GM13976 (cell line): Measurements from ENCODE around the gene MMP15.

Experiments
- DNase-seq: peaks from one replicate; pipeline ENCODE4 v3.0.0; 2012; ENCODE audit warnings: low spot score
- in situ Hi-C: fragments of 300-500 bp; cut with MboI; formaldehyde crosslinking; loops from one replicate; pipeline ENCODE4 v1.12.0; 2022; ENCODE audit warnings: low sequenced_read_pairs, mixed read lengths, inconsistent platforms; ENCODE audit not compliant: unreplicated experiment
- TF ChIP-seq, protein P1 (sequence below): IDR thresholded peaks from 2 replicates; pipeline ENCODE4 v1.5.1; 2012; ENCODE audit warnings: borderline replicate concordance, mild to moderate bottlenecking; ENCODE audit not compliant: insufficient read depth; ENCODE audit errors: extremely low read depth, missing control alignments, control extremely low read depth

MMP15 gene

GRCh38 chr16:58027916-58028455, 2.4 kb downstream of the MMP15 start:
- DNase-seq, result no peak
- in situ Hi-C loops, result no loop called here
- TF ChIP-seq, protein P1, sequence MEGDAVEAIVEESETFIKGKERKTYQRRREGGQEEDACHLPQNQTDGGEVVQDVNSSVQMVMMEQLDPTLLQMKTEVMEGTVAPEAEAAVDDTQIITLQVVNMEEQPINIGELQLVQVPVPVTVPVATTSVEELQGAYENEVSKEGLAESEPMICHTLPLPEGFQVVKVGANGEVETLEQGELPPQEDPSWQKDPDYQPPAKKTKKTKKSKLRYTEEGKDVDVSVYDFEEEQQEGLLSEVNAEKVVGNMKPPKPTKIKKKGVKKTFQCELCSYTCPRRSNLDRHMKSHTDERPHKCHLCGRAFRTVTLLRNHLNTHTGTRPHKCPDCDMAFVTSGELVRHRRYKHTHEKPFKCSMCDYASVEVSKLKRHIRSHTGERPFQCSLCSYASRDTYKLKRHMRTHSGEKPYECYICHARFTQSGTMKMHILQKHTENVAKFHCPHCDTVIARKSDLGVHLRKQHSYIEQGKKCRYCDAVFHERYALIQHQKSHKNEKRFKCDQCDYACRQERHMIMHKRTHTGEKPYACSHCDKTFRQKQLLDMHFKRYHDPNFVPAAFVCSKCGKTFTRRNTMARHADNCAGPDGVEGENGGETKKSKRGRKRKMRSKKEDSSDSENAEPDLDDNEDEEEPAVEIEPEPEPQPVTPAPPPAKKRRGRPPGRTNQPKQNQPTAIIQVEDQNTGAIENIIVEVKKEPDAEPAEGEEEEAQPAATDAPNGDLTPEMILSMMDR, result no peak

GRCh38 chr16:58028541-58029070, 3.1 kb downstream of the MMP15 start:
- no peak for DNase-seq
- TF ChIP-seq, protein P1, result no peak
- in situ Hi-C loops, result no loop called here

- in situ Hi-C loops, result no loop called here
- no peak for DNase-seq
- TF ChIP-seq, protein P1, result no peak
Observed at GRCh38 chr16:58029410-58029809, 3.9 kb downstream of the MMP15 start.

DNA sequence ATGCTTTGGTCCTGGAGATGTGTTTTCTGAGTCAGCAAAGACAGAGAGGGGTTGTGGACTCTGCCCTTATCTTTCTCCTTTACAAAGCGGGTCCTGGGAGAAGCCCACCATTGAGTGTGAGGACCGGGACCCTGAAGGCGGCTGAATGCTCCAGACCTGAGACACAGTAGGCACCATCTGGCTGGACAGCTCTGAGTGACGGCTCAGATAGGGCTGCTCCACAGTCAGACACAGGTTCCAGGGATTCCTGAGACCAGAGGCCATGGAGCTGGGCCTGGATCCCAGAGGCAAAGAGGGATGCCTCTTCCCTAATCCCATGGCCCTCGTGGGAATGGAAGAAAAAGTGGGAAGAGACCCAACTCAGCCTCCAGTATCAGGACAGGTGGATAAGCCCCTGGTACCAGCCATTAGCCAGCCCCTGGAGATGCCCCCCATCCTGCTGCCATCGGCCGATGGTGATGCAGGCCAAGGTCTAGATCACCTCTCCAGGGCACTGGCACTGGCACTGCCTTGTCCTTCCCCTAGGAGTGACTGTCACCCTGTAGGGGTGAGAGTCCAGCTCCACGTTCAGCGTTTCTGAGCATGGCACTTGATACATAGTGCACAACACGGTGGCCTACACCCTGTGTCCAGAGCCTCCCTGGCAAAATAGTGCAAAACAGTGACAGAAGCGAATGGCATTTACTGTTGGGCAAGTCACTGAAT, 4.7 kb downstream of the MMP15 start:
- TF ChIP-seq, protein P1, result no peak
- DNase-seq, result no peak
- in situ Hi-C loops, result no loop called here

DNA sequence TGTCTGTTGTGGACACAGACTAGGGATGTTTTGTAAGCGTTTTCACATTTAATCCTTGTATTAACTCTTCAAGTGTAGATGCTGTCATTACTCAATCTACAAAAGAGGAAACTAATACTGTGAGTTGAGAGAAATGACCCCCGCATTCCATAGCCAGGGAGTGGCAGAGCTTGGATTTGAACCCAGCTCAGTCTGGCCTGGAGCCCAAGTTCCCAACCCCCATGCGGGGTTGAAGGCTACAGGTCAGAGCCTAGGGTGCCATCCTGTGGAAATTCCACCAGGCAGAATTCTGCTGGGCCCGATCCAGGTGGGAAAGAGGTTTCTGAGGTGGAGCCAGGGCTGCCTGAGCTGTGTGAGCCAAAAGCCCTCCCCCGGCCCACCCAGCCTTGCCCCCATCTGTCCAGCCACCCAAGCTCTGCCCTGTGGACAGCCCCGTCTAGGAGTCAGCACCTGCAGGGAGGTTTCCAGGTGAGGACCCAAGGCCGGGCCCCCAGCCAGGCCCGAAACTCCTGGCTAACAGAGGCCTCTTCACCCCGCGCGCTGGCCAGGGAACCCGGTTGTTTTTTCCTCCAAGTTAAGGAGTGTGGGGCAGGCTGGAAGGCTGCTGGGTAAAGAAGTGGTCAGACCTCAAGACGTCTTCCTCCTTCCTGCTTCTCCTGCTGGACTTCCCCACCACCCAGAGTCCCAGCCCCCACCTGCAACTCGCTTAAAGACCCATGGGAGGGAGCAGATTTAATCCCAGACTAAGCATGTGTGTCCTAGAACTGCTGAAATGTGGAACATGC, 5.7 kb downstream of the MMP15 start:
- in situ Hi-C loops, result no loop called here
- TF ChIP-seq, protein P1, result no peak
- DNase-seq, result no peak

GRCh38 chr16:58032710-58033293, 7.2 kb downstream of the MMP15 start:
- TF ChIP-seq, protein P1, result no peak
- no peak for DNase-seq
- in situ Hi-C loops, result no loop called here
